Epithelial cell of proximal tubule (primary cell): ENCODE measurements around the gene NFASC. TPM values are rescaled to one million over a fixed set of nuclear protein-coding genes. Genes with fewer than 3 reads are reported as not detected.

Experiments
- DNase-seq: peaks from one replicate; pipeline ENCODE4 v3.0.0-alpha.2; 2011; ENCODE audit warnings: low read depth
- H3K4me3 ChIP-seq: 2 replicates; pipeline ENCODE4 v1.5.1; 2011; ENCODE audit warnings: low read depth, mild to moderate bottlenecking, low read length
- CTCF ChIP-seq: conservative IDR thresholded peaks from 2 replicates; pipeline ENCODE4 v1.5.1; 2012; ENCODE audit warnings: low read depth, mild to moderate bottlenecking, low read length
- total RNA-seq: library from RNA; depleted of rRNA; stranded (reverse); fragments of >200 nt; gene quantifications from 2 replicates; pipeline ENCODE4 v1.2.3, GENCODE V29; 2015

The NFASC gene
- total RNA-seq, 1 donor from 2014 or later, result 0.29 TPM

GRCh38 chr1:204945565-204945977, 74.9 kb downstream of the NFASC start:
- no peak overlapping the region for H3K4me3 ChIP-seq
- TF ChIP-seq CTCF, result no peak
- no peak for DNase-seq

GRCh38 chr1:204946640-204947039, 76.0 kb downstream of the NFASC start:
- H3K4me3 ChIP-seq, result no peak overlapping the region
- no peak for TF ChIP-seq CTCF
- no peak for DNase-seq

- no peak for TF ChIP-seq CTCF
- DNase-seq, result no peak
- H3K4me3 ChIP-seq, result no peak overlapping the region
Observed at GRCh38 chr1:204947338-204947737, 76.7 kb downstream of the NFASC start.

GRCh38 chr1:204947747-204948146, 77.1 kb downstream of the NFASC start:
- no peak overlapping the region for H3K4me3 ChIP-seq
- DNase-seq, result no peak
- TF ChIP-seq CTCF, result no peak

- no peak for TF ChIP-seq CTCF
- no peak for DNase-seq
- H3K4me3 ChIP-seq, result no peak overlapping the region
Observed at GRCh38 chr1:204950353-204951001, 79.8 kb downstream of the NFASC start.

GRCh38 chr1:204958317-204959307, 88.0 kb downstream of the NFASC start:
- DNase-seq, result no peak
- TF ChIP-seq CTCF, result no peak
- no peak overlapping the region for H3K4me3 ChIP-seq
